Skeletal muscle satellite cell (primary cell): Measurements from ENCODE around the gene OGFOD1.
"Not testable (repeated sequence)": the region's sequence is repeated elsewhere in the genome, so short reads cannot be mapped to it uniquely, and the experiment has no call there.

Experiments used
- H3K27me3 ChIP-seq: 2 replicates; pipeline ENCODE4 v1.7.0; 2013; ENCODE audit warnings: low read length; ENCODE audit not compliant: control insufficient read depth, insufficient read depth
- H3K36me3 ChIP-seq: 2 replicates; pipeline ENCODE4 v1.7.0; 2013; ENCODE audit warnings: mild to moderate bottlenecking, control low read depth, low read length; ENCODE audit not compliant: insufficient read depth
- H3K4me1 ChIP-seq: 2 replicates; pipeline ENCODE4 v1.7.0; 2013; ENCODE audit warnings: low read length; ENCODE audit not compliant: control insufficient read depth, insufficient read depth
- H3K4me2 ChIP-seq: 2 replicates; pipeline ENCODE4 v1.7.0; 2013; ENCODE audit warnings: mild to moderate bottlenecking, low read length
- H3K4me3 ChIP-seq: 2 replicates; pipeline ENCODE4 v1.7.0; 2013; ENCODE audit warnings: low read length
- H3K9ac ChIP-seq: 2 replicates; pipeline ENCODE4 v1.7.0; 2013; ENCODE audit warnings: mild to moderate bottlenecking, low read depth, low read length, moderate library complexity
- H3K9me3 ChIP-seq: replicated peaks from 2 replicates; pipeline ENCODE4 v1.7.0; 2013; ENCODE audit warnings: mild to moderate bottlenecking, control low read depth, low read length

OGFOD1 gene

GRCh38 chr16:56488035-56488434, 36.7 kb downstream of the OGFOD1 start:
- Histone ChIP-seq H3K27me3 (no peaks in the 10 kb centered on the region), H3K4me3 (no peak overlapping the region), H3K9me3 (no peaks in the 10 kb centered on the region), H3K4me1 (no peaks in the 10 kb centered on the region), H3K9ac (no peak overlapping the region), H3K4me2 (no peak overlapping the region), H3K36me3 (peaks cover 38% of the 10 kb centered on the region)

DNA sequence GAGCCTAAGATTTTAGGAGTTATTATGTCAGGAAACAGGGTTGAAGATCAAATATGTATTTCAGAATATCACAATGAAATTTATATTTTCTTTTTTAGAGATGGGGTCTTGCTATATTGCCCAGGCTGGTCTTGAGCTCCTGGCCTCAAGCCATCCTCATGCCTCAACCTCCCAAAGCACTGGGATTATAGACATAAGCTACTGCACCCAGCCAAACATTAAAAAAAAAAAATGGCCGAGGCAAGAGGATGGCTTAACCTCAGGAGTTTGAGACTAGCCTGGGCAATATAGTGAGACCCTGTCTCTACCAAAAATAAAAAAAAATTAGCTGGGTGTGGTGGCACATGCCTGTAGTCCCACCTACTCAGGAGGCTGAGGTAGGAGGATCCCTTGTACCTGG, 37.5 kb downstream of the OGFOD1 start:
- H3K27me3 ChIP-seq, H3K4me3 ChIP-seq, H3K9me3 ChIP-seq, H3K4me1 ChIP-seq, H3K9ac ChIP-seq, H3K4me2 ChIP-seq: not testable (repeated sequence)
- peaks cover 33% of the 10 kb centered on the region for H3K36me3 ChIP-seq

DNA sequence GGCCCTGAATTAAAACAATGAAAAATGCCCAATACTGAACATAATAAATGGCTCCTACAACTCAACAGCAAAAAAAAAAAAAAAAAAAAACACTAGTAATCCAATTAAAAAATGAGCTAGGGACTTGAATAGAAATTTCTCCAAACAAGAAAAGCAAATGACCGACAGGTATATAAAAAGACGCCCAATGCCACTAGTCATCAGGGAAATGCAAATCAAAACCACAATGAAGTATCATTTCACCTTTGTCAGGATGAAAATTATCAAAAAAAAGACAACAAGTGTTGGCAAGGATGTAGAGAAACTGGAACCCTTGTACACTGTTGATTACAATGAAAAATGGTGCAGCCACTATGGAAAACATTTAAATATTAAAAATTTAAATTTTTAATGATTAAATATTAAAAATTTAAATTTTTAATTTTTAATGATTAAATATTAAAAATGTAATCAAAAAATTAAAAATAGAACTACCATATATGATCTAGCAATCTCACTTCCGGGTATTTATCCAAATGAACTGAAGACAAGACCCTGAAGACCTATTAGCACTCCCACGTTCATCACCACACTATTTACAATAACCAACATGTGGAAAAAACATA, 40.4 kb downstream of the OGFOD1 start:
- Histone ChIP-seq H3K9me3 (no peaks in the 10 kb centered on the region), H3K4me3 (no peak overlapping the region), H3K9ac (no peak overlapping the region), H3K27me3 (no peaks in the 10 kb centered on the region), H3K4me1 (no peaks in the 10 kb centered on the region), H3K36me3 (peaks cover 14% of the 10 kb centered on the region), H3K4me2 (no peak overlapping the region)

GRCh38 chr16:56493126-56493525, 41.8 kb downstream of the OGFOD1 start:
- Histone ChIP-seq H3K9ac (no peak overlapping the region), H3K27me3 (no peaks in the 10 kb centered on the region), H3K4me3 (no peak overlapping the region), H3K9me3 (no peaks in the 10 kb centered on the region), H3K4me2 (no peak overlapping the region), H3K4me1 (no peaks in the 10 kb centered on the region), H3K36me3 (peaks cover 23% of the 10 kb centered on the region)

- no peaks in the 10 kb centered on the region for H3K4me1 ChIP-seq
- no peaks in the 10 kb centered on the region for H3K9me3 ChIP-seq
- no peak overlapping the region for H3K4me3 ChIP-seq
- H3K27me3 ChIP-seq, result no peaks in the 10 kb centered on the region
- H3K4me2 ChIP-seq, result no peak overlapping the region
- H3K36me3 ChIP-seq, result peaks cover 30% of the 10 kb centered on the region
- H3K9ac ChIP-seq, result no peak overlapping the region
These were observed 42.5 kb downstream of the OGFOD1 start for GRCh38 chr16:56493815-56494214.

DNA sequence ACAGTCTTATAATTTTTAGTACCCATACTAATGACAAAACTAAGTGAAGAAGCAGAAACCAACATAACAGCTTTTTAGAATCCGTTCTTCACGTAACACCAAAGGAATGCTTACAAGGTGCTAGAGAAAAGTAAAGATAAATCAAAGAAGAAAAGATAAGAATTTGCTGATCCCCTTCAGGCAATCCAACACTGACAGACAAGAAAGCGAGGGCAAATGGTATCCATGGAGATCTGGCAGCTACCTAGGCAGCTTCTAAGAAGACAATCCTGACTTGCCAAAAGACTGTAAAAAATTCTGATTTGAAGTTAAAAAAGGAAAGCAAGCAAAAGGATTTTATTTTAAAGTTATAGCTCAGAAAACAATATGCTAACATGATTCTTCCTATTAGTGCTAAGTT, 53.8 kb downstream of the OGFOD1 start:
- H3K36me3 ChIP-seq, result peaks cover 68% of the 10 kb centered on the region

GRCh38 chr16:56506941-56507340, 55.6 kb downstream of the OGFOD1 start:
- Histone ChIP-seq H3K4me3 (no peak overlapping the region), H3K9ac (peak overlapping the region; percentile 33), H3K36me3 (peaks cover 53% of the 10 kb centered on the region), H3K4me2 (peak overlapping the region; percentile 28), H3K27me3 (no peaks in the 10 kb centered on the region), H3K9me3 (no peaks in the 10 kb centered on the region), H3K4me1 (peaks cover 31% of the 10 kb centered on the region)

More for the DNA sequence above, 53.8 kb downstream of the OGFOD1 start:
- Histone ChIP-seq H3K9ac (no peak overlapping the region), H3K27me3 (no peaks in the 10 kb centered on the region), H3K4me1 (peaks cover 16% of the 10 kb centered on the region), H3K4me2 (no peak overlapping the region), H3K9me3 (no peaks in the 10 kb centered on the region), H3K4me3 (no peak overlapping the region)

- Histone ChIP-seq H3K4me3 (no peak overlapping the region), H3K9me3 (no peaks in the 10 kb centered on the region), H3K36me3 (peaks cover 27% of the 10 kb centered on the region), H3K4me2 (peak overlapping the region; percentile 2), H3K9ac (no peak overlapping the region), H3K27me3 (no peaks in the 10 kb centered on the region), H3K4me1 (peaks cover 45% of the 10 kb centered on the region)
These were observed 59.2 kb downstream of the OGFOD1 start for GRCh38 chr16:56510544-56510943.

GRCh38 chr16:56512025-56512424, 60.7 kb downstream of the OGFOD1 start:
- Histone ChIP-seq H3K4me1 (peaks cover 42% of the 10 kb centered on the region), H3K36me3 (peaks cover 18% of the 10 kb centered on the region), H3K4me3 (no peak overlapping the region), H3K4me2 (no peak overlapping the region), H3K9ac (no peak overlapping the region), H3K9me3 (no peaks in the 10 kb centered on the region), H3K27me3 (no peaks in the 10 kb centered on the region)

GRCh38 chr16:56513091-56513490, 61.7 kb downstream of the OGFOD1 start:
- Histone ChIP-seq H3K9me3 (no peaks in the 10 kb centered on the region), H3K4me3 (no peak overlapping the region), H3K36me3 (peaks cover 16% of the 10 kb centered on the region), H3K4me2 (no peak overlapping the region), H3K4me1 (peaks cover 46% of the 10 kb centered on the region), H3K9ac (no peak overlapping the region), H3K27me3 (no peaks in the 10 kb centered on the region)

DNA sequence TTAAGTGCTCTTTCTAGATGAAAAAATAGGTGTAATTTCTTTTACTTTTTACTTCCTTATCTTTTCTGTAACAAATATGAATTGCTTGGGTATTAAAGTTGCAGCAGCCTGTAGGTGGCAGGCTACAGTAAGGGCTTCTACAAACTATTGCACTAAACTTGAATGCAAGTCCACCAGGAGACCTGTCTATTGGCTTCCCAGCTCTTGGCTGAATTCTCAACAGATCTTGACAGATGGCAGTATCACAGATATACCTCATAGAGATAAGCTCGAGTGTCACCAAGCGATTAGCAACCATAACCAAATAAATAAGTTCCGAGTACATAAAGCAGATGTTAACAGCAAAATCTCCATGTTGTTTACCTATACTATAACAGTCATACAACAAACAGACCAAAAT, 62.6 kb downstream of the OGFOD1 start:
- Histone ChIP-seq H3K9me3 (no peaks in the 10 kb centered on the region), H3K27me3 (no peaks in the 10 kb centered on the region), H3K4me2 (no peak overlapping the region), H3K4me1 (peaks cover 55% of the 10 kb centered on the region), H3K36me3 (peaks cover 12% of the 10 kb centered on the region), H3K9ac (no peak overlapping the region), H3K4me3 (no peak overlapping the region)

- Histone ChIP-seq H3K4me1 (peaks cover 54% of the 10 kb centered on the region), H3K36me3 (peaks cover 5% of the 10 kb centered on the region), H3K4me3 (no peak overlapping the region), H3K9ac (no peak overlapping the region), H3K9me3 (no peaks in the 10 kb centered on the region), H3K27me3 (no peaks in the 10 kb centered on the region), H3K4me2 (peak overlapping the region; percentile 0)
These were observed 63.5 kb downstream of the OGFOD1 start for GRCh38 chr16:56514845-56515244.
